T follicular helper cell (primary cell): ENCODE data around the gene CYB561A3.

Experiments used
- DNase-seq: peaks from one replicate; pipeline ENCODE4 v3.0.0-alpha.2; 2020; ENCODE audit warnings: low read depth

CYB561A3 gene

DNA sequence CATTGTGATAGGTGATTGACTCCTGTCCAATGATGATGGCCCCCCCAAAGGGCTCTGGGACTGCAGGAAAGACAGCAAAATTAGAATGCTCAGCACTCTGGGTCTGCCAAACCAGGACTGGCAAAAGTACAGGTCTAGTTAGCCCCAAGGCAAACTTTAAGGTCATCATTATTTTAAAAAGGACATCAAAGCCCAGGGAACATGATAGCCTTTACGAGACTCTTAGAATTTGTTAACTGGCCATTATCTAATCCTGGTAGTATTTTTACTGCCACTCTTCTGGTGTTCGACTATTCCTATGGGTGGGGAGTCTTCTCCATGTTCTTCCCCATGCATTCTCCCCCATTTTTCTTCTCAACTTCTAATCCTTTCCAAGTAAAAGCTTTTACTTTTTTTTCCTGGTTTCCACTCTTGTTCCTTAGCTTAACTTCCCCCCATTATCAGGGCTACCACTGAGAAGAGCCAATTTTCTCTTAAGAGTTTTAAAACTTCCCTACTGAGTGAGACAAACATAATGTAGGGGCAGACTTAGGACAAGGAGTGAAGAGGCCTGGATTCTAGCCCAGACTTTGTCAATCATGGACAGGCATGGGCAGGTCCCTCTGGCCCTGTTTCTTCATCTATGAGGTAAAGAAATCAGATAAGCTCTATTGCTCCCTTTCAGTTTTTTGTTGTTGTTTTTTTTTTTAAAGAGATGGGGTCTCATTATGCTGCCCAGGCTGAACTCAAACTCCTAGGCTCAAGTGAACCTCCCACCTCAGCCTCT is 35.9 kb downstream of the CYB561A3 start:
- no peak for DNase-seq

DNA sequence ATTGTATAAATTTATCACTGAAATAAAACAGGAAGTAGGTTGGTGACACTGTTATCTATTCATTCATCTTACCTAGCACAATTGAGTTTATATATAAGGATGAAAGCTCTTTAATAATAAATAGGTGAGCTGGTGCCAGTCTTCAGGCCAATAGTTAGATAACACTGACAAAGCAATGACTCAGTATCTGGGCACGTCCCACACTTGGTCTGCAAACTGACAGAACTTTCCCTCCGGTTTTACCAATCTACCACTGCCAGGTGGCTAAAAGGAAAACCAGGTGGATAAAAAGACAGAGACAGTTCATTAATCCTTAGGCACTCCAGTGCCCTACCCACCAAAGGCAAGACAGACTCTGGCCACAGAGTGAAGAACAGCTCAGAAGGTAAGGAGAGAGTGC is 46.4 kb downstream of the CYB561A3 start:
- DNase-seq, result no peak

DNA sequence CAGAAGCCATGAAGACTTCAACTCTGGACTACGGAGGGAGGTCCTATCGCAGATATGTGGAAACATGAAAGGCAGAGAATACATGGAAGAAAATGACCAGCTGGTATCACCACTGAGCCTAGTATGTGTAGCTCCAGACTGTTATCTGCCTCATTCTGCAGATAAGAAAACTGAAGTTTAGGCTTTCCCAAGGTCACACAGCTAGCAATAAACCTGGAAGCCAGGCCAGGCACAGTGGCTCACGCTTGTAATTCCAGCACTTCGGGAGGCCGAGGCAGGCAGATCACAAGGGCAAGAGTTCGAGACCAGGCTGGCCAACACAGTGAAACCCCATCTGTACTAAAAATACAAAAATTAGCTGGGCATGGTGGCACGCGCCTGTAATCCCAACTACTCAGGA is 50.9 kb downstream of the CYB561A3 start:
- DNase-seq, result no peak

DNA sequence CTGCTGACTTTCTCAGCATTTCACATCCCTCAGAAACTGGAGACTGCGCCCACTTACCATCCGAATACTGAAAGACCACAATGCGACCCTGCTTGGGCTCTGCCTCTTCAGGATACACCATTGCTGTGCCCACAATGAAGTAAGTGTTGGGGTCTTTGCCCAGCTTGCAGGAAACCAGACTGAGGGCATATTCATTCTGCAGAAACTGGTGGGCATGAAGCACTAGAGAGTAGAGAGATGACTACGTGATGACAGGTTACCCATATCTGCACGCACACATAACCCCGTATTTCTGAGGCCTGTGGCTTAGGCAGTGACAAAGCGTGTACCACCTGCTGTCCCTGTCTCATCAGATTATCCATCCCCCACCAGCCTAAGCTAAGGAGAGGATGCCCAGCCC is 51.9 kb downstream of the CYB561A3 start:
- DNase-seq, result no peak

DNA sequence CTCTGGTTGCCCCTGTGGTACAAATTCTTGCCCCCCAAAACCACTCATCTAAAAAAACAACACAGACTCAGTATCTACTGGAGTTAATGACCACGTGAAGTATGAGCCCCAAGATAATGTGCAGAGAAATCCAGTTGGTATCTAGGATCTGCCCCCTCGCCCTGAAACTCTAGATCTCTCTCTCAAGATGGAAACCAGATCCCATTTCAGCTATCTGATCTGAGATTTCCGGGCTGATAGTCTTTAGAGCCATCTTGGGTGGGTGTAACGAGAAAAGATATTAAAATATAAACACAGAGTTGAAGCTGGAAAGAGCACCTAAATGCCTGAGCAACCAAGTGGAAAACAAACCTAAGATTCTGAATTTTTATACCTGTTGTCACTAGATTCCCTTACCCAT is 52.5 kb downstream of the CYB561A3 start:
- DNase-seq, result no peak

DNA sequence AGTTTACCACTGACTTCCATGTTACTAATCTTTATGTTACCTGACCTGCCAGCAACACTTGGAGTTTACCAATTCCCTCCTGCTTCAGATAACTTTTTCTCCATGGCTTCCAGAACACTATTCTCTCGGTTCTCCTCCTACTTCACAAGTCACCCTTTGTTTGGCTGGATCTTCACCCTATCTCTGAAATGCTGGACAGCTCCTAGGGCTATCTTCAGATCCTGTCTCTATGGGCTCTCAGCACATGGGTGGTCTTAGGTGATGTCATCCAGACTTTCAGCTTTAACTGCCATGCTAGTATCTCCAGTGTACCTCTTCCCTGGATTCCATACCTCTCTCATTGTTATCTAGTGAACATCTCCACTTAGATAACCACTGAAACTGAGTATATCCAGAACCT is 54.3 kb downstream of the CYB561A3 start:
- no peak for DNase-seq

DNA sequence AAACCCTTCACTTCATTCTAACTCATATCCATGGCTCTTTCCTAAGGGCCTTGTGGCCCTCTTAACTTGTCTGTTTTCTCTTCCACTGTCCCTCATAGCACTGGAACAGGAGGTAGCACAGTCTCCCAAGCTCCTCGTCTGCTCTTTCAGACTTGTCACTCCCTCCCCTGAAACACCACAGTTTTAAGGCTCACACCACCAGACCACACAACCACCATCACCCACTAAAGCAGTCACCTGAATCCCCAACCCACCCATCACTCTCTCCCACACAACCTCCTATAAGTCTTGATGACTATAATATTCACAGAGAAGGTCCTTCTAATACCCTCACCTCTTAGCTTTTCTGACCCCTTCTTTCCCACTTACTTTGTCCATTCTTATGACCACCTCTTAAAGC is 55.5 kb downstream of the CYB561A3 start:
- no peak for DNase-seq

DNA sequence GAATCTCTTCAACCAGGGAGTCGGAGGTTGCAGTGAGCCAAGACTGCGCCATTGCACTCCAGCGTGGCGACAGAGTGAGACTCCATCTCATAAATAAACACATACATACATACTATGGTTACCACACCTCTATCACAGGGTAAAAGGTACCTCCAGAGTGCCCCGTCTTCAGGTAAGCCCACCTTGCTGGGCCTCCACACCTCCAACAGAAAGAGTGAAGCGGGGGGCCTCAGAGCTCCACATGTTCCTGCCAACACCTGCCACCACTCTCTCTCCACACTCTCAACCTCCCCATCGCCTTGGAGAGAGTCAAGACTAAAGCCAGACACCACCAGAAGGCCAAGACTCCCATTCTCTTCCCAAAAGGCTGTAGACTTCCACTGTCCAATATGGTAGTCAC is 56.3 kb downstream of the CYB561A3 start:
- DNase-seq, result no peak

DNA sequence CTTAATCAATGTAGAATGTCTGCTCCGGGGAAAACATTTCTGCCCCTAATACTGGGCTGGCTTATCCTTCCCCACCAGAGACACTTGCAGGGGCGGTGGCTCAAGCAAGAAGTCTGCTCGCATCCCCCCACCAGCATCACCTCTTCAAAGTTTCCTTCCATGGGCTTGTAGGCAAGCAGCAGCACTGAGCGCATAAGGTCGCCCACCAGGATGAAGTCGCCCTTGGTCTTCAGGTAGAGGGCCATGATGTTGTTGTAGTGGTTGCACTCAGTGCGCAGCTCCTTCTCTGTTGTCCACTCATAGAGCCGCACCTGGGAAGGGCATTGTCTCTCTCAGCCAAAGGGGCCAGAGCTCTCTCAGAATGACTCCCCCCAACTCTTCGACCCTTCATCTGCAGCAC is 58.0 kb downstream of the CYB561A3 start:
- DNase-seq, result no peak

DNA sequence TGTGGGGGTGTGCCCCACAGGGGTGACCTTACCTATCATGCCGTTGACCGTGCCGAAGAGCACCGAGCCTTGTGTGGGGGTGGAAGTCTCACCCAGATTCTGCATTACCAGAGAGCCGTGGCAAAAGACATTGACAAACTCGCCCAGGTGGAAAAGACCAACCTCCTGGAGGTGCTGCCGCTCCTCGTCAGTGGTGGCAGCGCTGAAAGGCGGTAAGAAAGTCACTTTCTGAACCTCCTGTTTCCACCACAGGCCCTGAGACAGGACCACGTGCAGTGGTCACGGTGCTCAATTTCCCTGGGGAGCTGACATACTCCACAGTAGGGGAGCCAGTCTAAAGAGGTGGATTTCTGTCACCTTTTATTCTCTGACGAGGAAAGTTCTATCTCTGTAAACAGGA is 59.1 kb downstream of the CYB561A3 start:
- DNase-seq, result no peak
